Midbrain (tissue), 1 donor: Measurements from ENCODE around the gene TOP2B.

Source experiments
- DNase-seq: peaks from one replicate; lab custom pipeline; 2025; lab: John Stamatoyannopoulos, UW

Gene TOP2B

GRCh38 chr3:25557694-25558093 lies 107.0 kb downstream of the TOP2B start:
- DNase-seq, result no peak

DNA sequence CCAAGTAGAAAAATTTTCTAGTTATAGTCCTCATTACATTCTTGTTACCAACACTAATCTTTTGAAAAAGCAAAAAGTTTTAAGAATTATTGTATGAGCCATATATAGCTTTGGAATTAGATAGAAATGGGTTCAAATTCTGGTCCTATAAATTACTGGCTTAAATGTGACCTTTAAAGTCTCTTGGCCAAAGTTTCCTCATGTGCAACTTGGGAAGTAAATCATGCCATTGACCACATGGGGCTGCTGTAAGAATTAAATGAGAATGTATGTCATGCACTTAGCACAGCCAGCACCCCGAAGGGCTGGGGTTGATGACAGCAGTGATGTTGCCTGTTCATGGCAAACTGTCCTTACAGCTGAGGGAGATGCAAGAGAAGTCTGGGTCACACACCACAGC lies 108.3 kb downstream of the TOP2B start:
- DNase-seq, result no peak

- DNase-seq, result no peak
Observed at GRCh38 chr3:25555695-25556437, 108.8 kb downstream of the TOP2B start.

GRCh38 chr3:25554376-25554775 lies 110.3 kb downstream of the TOP2B start:
- no peak for DNase-seq

GRCh38 chr3:25552251-25552650 lies 112.5 kb downstream of the TOP2B start:
- no peak for DNase-seq

GRCh38 chr3:25548836-25549235 lies 115.9 kb downstream of the TOP2B start:
- no peak for DNase-seq

GRCh38 chr3:25547943-25548674 lies 116.6 kb downstream of the TOP2B start:
- DNase-seq, result no peak
